GM11168 (cell line): ENCODE results near the gene THSD4.

Experiments
- in situ Hi-C: fragments of 300-500 bp; cut with MboI; formaldehyde crosslinking; loops from one replicate; pipeline ENCODE4 v1.12.0; 2022; ENCODE audit warnings: low sequenced_read_pairs; ENCODE audit not compliant: unreplicated experiment

The THSD4 gene

GRCh38 chr15:71335591-71335990 lies 220.3 kb downstream of the THSD4 start:
- in situ Hi-C loops = no loop called here

GRCh38 chr15:71336671-71337070 lies 221.4 kb downstream of the THSD4 start:
- in situ Hi-C loops = no loop called here

DNA sequence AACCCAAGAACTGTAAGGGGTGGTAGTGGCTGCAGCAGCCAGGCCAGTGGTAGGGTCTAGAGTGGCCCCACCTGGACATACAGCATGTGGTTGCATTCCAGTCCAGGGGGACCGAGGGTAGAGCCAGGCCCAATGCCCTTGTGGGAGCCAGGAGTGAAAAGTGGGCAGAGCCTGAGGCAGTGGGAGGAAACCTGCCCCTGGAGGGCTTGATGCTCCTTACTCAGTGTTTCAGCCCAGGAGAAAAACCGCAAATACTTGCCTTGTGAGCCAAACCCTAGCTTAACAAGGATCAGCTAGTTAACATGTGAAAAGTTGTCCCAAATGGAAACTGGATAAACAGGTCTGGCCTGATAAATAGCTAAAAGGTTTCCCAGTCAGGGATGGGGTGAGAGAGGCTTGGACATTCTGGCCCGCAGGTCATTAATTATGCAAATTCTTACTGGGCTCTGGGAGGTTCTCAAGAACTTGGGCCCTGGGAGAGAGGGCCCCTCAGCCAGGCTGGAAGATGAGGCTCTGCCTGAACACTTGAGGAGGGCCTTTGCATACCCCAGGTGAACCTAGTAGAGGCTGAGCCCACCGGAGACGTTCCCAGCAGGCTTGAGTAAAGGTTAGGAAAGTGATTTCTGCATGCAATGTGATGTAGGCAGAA lies 222.1 kb downstream of the THSD4 start:
- in situ Hi-C loops = no loop called here

DNA sequence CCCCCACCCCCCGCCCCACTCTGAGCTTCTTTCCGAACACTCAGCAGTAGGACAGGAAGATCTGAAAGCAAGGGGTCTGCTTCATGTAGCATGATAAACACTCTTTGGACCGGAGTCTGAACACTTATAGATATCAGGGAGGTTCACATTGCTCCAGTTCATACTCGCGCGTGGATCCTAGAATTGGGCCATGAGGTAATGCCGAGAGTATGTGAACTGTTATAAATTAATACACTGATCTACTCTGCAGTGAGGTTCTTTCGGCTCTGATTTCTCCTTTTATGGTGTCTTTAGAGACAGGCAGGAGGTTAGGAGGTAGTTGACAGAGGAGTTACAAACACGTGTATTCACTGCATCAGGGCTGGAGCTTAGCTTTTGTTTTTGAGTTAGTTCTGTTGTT lies 223.0 kb downstream of the THSD4 start:
- in situ Hi-C loops = no loop called here

DNA sequence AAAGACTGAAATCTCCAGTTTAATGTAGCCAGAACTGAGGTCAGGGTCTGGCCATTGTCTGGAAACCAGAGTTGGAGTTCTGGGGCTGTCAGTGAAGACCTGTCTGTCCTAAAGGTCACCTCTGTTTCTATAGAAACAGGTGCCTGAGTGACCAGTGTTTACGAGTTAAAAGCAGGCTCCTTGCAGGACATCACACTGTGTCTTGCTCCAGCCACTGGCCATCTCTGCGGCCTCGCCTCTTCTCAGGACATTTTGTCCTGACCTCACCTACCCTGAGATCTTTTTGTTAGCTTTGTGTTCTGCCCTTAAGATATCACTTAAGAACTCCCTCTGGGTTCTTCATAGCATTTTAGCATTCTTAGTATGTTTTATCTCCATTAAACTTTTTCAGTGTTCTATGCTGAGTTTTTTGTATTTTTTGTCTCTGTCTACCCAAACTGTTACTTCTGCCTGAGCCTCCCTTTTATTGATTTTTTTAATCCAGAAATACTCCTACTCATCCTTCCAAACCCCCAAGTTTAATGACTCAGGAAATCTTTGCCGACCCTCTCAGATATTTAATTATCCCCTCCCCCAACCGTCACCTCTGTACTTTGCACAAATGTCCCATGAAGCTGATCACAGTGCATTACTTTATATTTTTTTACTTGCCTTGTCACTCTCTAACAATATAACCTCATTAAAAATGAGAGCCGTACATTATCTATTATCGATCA lies 223.7 kb downstream of the THSD4 start:
- in situ Hi-C loops = no loop called here

GRCh38 chr15:71341811-71342550 lies 226.7 kb downstream of the THSD4 start:
- in situ Hi-C loops = no loop called here

DNA sequence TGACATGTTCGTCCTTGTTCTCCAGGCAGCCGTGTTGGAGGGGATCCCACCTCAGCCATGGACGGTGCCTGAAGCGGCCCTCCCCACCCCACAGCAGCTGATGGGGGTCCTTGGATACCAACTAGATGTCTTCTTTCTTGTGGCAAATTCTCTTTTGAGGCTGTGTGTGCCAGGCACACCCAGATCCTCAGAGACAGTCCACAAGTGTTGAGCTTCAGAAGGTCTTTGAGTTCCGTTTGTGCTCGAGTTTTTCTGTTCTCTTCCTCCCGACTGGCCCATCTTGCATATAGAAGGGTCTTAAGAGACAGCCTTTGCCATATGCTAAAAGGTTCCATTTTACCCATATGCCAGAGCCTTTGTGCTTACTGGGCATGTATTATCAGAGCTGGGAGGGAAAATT lies 227.4 kb downstream of the THSD4 start:
- in situ Hi-C loops = no loop called here

- in situ Hi-C loops = no loop called here
Observed at GRCh38 chr15:71344316-71344715, 229.0 kb downstream of the THSD4 start.

- in situ Hi-C loops = no loop called here
Observed at GRCh38 chr15:71345186-71345585, 229.9 kb downstream of the THSD4 start.

GRCh38 chr15:71346464-71346863 lies 231.2 kb downstream of the THSD4 start:
- in situ Hi-C loops = no loop called here

GRCh38 chr15:71348597-71348996 lies 233.3 kb downstream of the THSD4 start:
- in situ Hi-C loops = no loop called here

- in situ Hi-C loops = no loop called here
Observed at GRCh38 chr15:71349336-71349735, 234.1 kb downstream of the THSD4 start.

DNA sequence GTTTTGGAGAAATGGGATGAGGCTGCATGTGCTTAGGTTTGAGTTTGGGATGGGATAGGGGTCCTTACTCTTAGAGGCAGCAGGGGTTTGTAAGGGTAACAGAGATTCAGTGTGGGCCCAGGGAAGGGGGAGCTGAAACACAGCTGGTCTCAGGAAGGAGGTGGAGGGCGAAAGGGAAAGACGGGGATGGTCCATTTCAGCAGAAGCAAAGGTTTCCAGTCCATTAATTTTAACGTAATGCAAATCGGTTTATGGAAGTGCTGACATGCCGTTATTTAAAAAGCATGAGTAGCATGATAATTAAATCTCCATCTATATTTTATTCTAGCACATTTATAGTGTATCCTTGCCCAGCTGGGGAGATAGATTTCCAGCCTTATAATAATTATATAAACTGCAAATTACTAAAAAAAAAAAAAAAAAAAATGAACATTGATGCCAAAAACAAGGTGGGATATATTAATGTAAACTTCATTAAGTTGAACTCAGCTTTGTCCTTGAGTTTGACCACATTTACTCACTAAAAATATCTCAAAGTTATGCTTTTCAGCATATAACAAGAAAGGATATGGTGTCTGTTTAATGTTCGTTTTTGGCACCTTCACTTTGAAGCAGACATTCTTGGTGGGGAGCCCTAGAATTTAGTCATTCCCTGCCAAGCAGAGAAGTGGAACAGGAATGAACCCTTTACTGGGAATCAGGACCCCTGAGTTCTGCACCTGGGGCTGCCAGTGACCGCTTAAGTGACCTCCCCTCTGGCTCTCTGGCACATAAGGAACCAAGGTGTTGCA lies 234.7 kb downstream of the THSD4 start:
- in situ Hi-C loops = no loop called here

- in situ Hi-C loops = no loop called here
Observed at GRCh38 chr15:71350622-71351378, 235.5 kb downstream of the THSD4 start.

GRCh38 chr15:71352125-71352524 lies 236.9 kb downstream of the THSD4 start:
- in situ Hi-C loops = no loop called here

DNA sequence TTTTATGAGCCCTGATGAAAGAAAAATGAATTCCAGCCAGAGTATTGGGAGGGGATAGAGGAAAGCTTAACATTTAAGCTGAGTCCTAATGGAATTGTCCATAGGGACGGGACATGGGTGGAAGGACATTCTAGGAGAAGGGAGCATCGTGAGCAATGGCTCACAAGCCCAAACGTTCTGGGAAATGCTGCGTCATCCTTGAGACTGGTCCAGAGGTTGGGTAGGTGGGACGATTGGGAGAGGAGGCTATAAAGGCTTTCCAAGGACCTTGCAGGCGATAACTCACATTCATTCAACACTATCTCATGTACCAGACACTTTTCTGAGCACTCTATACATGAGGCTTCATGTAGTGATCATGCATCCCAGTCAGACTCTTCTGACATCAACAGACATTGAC lies 237.5 kb downstream of the THSD4 start:
- in situ Hi-C loops = no loop called here

DNA sequence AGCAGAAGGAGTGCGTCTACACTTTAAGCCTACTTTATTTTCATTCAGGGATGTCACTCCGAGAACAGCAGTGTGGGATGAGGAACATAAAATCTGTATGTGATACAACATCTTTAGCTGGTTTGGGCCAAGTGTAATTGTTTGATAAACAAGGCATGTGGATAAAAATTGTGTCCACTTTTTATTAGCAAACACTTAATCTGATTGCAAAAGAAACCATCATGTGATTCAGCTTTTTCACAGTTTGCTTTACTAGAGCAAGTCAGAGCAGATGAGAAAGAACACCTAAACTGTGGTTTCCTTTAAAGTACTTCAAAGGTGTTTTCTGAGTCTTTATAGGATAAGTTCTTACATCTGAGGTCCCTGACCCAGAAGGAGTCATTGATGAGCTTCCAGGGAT lies 237.9 kb downstream of the THSD4 start:
- in situ Hi-C loops = no loop called here

- in situ Hi-C loops = no loop called here
Observed at GRCh38 chr15:71355268-71355667, 240.0 kb downstream of the THSD4 start.

GRCh38 chr15:71357321-71357732 lies 242.1 kb downstream of the THSD4 start:
- in situ Hi-C loops = no loop called here

DNA sequence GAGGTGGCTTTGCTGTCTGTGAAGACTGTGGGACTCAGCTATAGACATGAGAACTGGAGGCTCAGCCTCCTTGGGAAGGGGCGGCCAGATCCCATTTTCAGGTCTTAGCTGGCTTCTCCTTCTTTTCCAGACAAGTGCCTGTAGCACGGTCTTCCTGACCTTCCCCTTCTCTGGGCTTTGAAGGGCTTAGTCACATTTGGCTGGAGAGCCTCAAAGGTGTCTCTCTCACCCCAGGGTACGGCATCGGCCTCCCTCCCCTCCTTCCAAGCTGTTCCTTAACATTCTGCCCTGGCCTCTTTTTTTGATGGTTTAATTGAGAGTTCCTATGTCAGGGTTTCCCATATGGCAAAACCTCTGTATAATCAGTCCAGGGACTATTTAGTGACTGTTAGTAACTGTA lies 242.7 kb downstream of the THSD4 start:
- in situ Hi-C loops = no loop called here
